ENCODE data around the gene NBEAL1. TPM values are rescaled to one million over a fixed set of nuclear protein-coding genes. Genes with fewer than 3 reads are reported as not detected.
"Not testable (repeated sequence)": the region's sequence is repeated elsewhere in the genome, so short reads cannot be mapped to it uniquely, and the experiment has no call there.

Gene NBEAL1
- total RNA-seq, 4 donors from 2014 or later: 22.7 to 31.2 (median 28.1) TPM

DNA sequence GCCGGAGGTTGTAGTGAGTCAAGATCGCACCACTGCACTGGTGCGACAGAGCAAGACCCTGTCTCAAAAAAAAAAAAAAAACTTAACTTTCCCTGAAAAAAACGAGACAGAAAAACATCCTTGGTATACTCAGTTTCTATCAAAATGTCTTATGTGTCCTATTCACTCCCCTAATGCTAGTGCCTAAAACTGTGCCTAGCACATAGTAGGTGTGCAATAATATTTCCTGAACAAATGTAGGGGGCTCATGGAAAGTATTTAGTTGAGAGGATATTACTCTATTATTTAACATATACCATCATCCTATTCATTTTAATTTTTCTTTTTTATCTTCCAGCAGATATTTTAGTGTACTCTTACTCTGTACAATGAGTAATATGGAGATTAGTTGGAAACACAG, 120.4 kb downstream of the NBEAL1 start:
- no peaks in the 10 kb centered on the region for H3K9me3 ChIP-seq
- 88 to 94% methylated on average over 4 of the region's 4 CpGs for WGBS, 2 donors
- H3K4me3 ChIP-seq: no peak overlapping the region
- DNase-seq: no peak
- no peaks in the 10 kb centered on the region for H3K27me3 ChIP-seq
- H3K4me1 ChIP-seq: no peaks in the 10 kb centered on the region
- no peak overlapping the region for H3K27ac ChIP-seq
- TF ChIP-seq, protein P1, sequence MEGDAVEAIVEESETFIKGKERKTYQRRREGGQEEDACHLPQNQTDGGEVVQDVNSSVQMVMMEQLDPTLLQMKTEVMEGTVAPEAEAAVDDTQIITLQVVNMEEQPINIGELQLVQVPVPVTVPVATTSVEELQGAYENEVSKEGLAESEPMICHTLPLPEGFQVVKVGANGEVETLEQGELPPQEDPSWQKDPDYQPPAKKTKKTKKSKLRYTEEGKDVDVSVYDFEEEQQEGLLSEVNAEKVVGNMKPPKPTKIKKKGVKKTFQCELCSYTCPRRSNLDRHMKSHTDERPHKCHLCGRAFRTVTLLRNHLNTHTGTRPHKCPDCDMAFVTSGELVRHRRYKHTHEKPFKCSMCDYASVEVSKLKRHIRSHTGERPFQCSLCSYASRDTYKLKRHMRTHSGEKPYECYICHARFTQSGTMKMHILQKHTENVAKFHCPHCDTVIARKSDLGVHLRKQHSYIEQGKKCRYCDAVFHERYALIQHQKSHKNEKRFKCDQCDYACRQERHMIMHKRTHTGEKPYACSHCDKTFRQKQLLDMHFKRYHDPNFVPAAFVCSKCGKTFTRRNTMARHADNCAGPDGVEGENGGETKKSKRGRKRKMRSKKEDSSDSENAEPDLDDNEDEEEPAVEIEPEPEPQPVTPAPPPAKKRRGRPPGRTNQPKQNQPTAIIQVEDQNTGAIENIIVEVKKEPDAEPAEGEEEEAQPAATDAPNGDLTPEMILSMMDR (IDR thresholded peaks at IDR 0.05): no peak
- TF ChIP-seq POLR2A (IDR thresholded peaks at IDR 0.05): no peak
- intact Hi-C loops (cut with DNase I): no loop called here
- peaks cover 0 to 80% (median 0%) of the 10 kb centered on the region in 3 donors for H3K36me3 ChIP-seq

- Histone ChIP-seq H3K4me1 (no peaks in the 10 kb centered on the region), H3K4me3 (no peak overlapping the region), H3K27ac (no peak overlapping the region), H3K36me3 (peaks cover 0 to 65% (median 0%) of the 10 kb centered on the region in 3 donors), H3K27me3 (no peaks in the 10 kb centered on the region), H3K9me3 (no peaks in the 10 kb centered on the region)
- no peak for TF ChIP-seq POLR2A (IDR thresholded peaks at IDR 0.05)
- TF ChIP-seq, protein P1 (IDR thresholded peaks at IDR 0.05): no peak
- no peak for DNase-seq
- intact Hi-C loops (cut with DNase I): no loop called here
Observed at GRCh38 chr2:203143391-203143790, 128.7 kb downstream of the NBEAL1 start.

- H3K27me3 ChIP-seq: no peaks in the 10 kb centered on the region
- 63 to 77% methylated on average over 1 of the region's 1 CpG for WGBS, 2 donors
- intact Hi-C loops (cut with DNase I): no loop called here
- no peak for TF ChIP-seq POLR2A (IDR thresholded peaks at IDR 0.05)
- TF ChIP-seq, protein P1 (IDR thresholded peaks at IDR 0.05): no peak
- no peak for DNase-seq
- no peaks in the 10 kb centered on the region for H3K9me3 ChIP-seq
- no peaks in the 10 kb centered on the region for H3K4me1 ChIP-seq
- peaks cover 0 to 86% (median 4%) of the 10 kb centered on the region in 3 donors for H3K36me3 ChIP-seq
- H3K4me3 ChIP-seq: no peak overlapping the region
- no peak overlapping the region for H3K27ac ChIP-seq
Observed at GRCh38 chr2:203149194-203149593, 134.5 kb downstream of the NBEAL1 start.

DNA sequence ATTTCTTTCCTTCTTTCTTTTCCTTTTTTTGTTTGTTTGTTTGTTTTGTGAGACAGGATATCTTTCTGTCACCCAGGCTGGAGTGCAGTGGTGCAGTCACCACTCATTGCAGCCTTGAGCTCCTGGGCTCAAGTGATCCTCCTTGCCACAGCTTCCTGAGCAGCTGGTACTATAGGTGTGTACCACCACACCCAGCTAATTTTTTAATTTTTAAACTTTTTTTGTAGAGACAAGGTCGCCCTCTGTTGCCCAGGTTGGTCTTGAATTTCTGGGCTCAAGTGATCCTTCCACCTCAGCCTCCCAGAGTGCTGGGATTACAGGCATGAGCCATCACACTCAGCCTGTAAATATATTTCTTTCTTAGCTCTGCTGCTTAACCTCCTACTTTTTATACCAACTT, 140.7 kb downstream of the NBEAL1 start:
- Histone ChIP-seq H3K27ac (no peak overlapping the region), H3K4me3 (no peak overlapping the region), H3K9me3 (no peaks in the 10 kb centered on the region), H3K36me3 (peaks cover 0 to 78% (median 4%) of the 10 kb centered on the region in 3 donors), H3K4me1 (no peaks in the 10 kb centered on the region), H3K27me3 (no peaks in the 10 kb centered on the region)
- TF ChIP-seq, protein P1 (IDR thresholded peaks at IDR 0.05): no peak
- no peak for TF ChIP-seq POLR2A (IDR thresholded peaks at IDR 0.05)
- intact Hi-C loops (cut with DNase I): no loop called here
- DNase-seq: no peak
- WGBS, 2 donors: 85 to 93% methylated on average over 1 of the region's 1 CpG

DNA sequence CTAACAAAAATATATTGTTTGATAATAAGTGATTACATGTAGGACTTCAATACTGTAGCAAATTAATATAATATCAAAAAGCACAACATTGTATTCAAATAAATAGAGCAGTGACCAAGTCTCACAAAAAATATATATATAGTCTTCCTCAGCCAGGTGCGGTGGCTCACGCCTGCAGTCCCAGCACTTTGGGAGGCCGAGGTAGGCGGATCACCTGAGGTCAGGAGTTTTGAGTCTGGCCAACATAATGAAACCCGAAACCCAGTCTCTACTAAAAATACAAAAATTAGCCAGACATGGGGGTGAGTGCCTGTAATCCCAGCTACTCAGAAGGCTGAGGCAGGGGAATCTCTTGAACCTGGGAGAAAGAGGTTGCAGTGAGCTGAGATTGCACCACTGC, 148.0 kb downstream of the NBEAL1 start:
- H3K36me3 ChIP-seq: peaks cover 0 to 71% (median 7%) of the 10 kb centered on the region in 3 donors
- H3K9me3 ChIP-seq; H3K4me1 ChIP-seq; intact Hi-C loops (cut with DNase I); H3K27me3 ChIP-seq; H3K4me3 ChIP-seq; H3K27ac ChIP-seq; DNase-seq: not testable (repeated sequence)
- WGBS, 2 donors: 85 to 97% methylated on average over 5 of the region's 5 CpGs

GRCh38 chr2:203164311-203164935, 149.7 kb downstream of the NBEAL1 start:
- TF ChIP-seq POLR2A (IDR thresholded peaks at IDR 0.05): no peak
- TF ChIP-seq, protein P1 (IDR thresholded peaks at IDR 0.05): no peak
- Histone ChIP-seq H3K4me1 (no peaks in the 10 kb centered on the region), H3K27me3 (no peaks in the 10 kb centered on the region), H3K36me3 (peaks cover 0 to 70% (median 10%) of the 10 kb centered on the region in 3 donors), H3K4me3 (no peak overlapping the region), H3K9me3 (no peaks in the 10 kb centered on the region), H3K27ac (peak overlapping the region in 3 of 4 donors; percentile 19 to 57 (median 29))
- no peak for DNase-seq
- 54 to 77% methylated on average over 1 of the region's 1 CpG for WGBS, 2 donors
- intact Hi-C loops (cut with DNase I): no loop called here

Measured in esophagus squamous epithelium (tissue), 5 donors.